ENCODE data around the gene PCNX4. TPM values are rescaled to one million over a fixed set of nuclear protein-coding genes. Genes with fewer than 3 reads are reported as not detected.
"Not testable (repeated sequence)": the region's sequence is repeated elsewhere in the genome, so short reads cannot be mapped to it uniquely, and the experiment has no call there.

Gene PCNX4
- total RNA-seq, 4 donors from 2014 or later = 63.5 to 139 (median 85.4) TPM

DNA sequence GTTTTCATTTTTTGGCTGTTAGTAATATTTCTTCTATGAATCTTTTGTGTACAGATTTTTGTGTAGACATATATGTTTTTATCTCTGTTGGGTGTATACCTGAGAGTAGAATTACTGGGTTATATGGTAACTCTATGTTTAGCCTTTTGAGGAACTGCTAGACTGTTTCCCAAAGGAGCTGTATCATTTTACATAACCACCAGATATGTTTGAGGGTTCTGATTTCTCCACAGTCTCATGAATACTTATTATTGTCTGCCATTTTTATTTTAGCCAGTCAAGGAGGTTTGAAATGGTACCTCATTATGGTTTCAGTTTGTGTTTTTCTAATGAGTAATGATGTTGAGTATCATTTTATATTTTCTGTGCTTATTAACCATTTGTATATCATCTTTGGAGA lies 1.9 kb downstream of the PCNX4 start:
- H3K36me3 ChIP-seq = no peaks in the 10 kb centered on the region
- H3K4me3 ChIP-seq (replicated peaks in 1 of 3) = peak overlapping the region in 1 of 3 donors; percentile 55
- no peaks in the 10 kb centered on the region for H3K9me3 ChIP-seq
- H3K27ac ChIP-seq = no peak overlapping the region
- no peaks in the 10 kb centered on the region for H3K27me3 ChIP-seq
- intact Hi-C loops (cut with DNase I) = loop anchor here (5.0 to 10.0 kb wide), 2 partner anchors 69 to 151 kb away; partner anchors contain the start of gene PPM1A
- peaks cover 18 to 27% of the 10 kb centered on the region in 2 donors for H3K4me1 ChIP-seq
- TF ChIP-seq POLR2A (IDR thresholded peaks at IDR 0.05) = no peak
- TF ChIP-seq, protein P1, sequence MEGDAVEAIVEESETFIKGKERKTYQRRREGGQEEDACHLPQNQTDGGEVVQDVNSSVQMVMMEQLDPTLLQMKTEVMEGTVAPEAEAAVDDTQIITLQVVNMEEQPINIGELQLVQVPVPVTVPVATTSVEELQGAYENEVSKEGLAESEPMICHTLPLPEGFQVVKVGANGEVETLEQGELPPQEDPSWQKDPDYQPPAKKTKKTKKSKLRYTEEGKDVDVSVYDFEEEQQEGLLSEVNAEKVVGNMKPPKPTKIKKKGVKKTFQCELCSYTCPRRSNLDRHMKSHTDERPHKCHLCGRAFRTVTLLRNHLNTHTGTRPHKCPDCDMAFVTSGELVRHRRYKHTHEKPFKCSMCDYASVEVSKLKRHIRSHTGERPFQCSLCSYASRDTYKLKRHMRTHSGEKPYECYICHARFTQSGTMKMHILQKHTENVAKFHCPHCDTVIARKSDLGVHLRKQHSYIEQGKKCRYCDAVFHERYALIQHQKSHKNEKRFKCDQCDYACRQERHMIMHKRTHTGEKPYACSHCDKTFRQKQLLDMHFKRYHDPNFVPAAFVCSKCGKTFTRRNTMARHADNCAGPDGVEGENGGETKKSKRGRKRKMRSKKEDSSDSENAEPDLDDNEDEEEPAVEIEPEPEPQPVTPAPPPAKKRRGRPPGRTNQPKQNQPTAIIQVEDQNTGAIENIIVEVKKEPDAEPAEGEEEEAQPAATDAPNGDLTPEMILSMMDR (IDR thresholded peaks at IDR 0.05) = no peak
- DNase-seq = no peak

DNA sequence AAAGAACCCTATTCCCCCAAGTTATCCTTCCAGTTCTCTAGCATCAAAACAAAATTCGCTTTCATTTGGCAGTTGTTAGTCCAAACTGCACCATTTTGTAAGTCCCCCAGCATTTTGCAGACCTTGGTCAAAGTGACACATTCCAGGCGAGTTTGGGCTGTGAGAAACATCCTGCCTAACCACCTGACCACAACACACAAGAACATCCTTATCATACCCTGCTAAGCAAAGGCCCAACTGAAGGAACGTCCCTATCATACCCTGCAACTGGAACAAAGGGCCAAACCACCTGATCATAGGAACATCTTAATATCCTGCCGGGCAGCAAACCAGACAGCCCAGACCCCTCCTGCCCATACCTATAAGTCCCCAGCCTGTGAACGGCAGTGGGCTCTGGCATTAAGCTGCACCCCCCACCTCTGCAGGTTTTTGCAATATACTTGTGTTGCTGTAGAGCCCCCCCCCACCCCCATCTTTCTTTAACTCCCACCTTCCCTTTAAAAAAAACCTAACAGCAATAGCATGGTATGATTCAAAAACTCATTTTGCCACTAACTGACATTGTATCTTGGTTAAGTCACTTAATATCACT lies 2.7 kb downstream of the PCNX4 start:
- H3K27me3 ChIP-seq = no peaks in the 10 kb centered on the region
- no peaks in the 10 kb centered on the region for H3K9me3 ChIP-seq
- TF ChIP-seq, protein P1 (IDR thresholded peaks at IDR 0.05) = no peak
- intact Hi-C loops (cut with DNase I) = loop anchor here (5.0 to 10.0 kb wide), 2 partner anchors 68 to 150 kb away; partner anchors contain the start of gene PPM1A
- H3K27ac ChIP-seq = no peak overlapping the region
- WGBS, 2 donors = 67 to 73% methylated on average over 5 of the region's 5 CpGs
- DNase-seq = no peak
- no peaks in the 10 kb centered on the region for H3K36me3 ChIP-seq
- H3K4me1 ChIP-seq = peaks cover 18 to 27% of the 10 kb centered on the region in 2 donors
- H3K4me3 ChIP-seq (replicated peaks in 1 of 3) = no peak overlapping the region

DNA sequence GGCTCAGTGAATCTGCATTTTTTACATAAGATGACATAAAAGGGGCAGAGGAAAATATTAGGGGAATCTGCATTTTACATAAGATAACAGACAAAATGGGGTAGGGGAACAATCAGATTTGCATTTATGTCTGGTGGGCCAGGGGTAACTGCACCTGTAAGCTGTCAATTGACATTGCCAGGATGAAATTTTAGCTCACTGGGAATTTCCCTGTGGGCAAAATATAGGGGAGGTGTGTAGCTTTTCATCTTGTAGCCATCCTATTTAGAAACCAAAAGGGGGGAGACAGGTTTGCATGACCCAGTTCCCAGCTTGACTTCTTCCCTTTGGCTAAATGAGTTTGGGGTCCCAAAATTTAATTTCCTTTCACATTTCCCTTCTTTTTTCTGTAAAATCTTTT lies 3.5 kb downstream of the PCNX4 start:
- intact Hi-C loops (cut with DNase I) = loop anchor here (10.0 kb wide), 1 partner anchor 150 kb away; the partner anchor contains the start of gene PPM1A
- TF ChIP-seq, protein P1 (IDR thresholded peaks at IDR 0.05) = no peak
- no peak for TF ChIP-seq POLR2A (IDR thresholded peaks at IDR 0.05)
- Histone ChIP-seq H3K4me1 (peaks cover 18 to 27% of the 10 kb centered on the region in 2 donors), H3K36me3 (no peaks in the 10 kb centered on the region), H3K4me3 (replicated peaks in 1 of 3) (no peak overlapping the region), H3K27me3 (no peaks in the 10 kb centered on the region), H3K9me3 (no peaks in the 10 kb centered on the region), H3K27ac (no peak overlapping the region)
- no peak for DNase-seq

DNA sequence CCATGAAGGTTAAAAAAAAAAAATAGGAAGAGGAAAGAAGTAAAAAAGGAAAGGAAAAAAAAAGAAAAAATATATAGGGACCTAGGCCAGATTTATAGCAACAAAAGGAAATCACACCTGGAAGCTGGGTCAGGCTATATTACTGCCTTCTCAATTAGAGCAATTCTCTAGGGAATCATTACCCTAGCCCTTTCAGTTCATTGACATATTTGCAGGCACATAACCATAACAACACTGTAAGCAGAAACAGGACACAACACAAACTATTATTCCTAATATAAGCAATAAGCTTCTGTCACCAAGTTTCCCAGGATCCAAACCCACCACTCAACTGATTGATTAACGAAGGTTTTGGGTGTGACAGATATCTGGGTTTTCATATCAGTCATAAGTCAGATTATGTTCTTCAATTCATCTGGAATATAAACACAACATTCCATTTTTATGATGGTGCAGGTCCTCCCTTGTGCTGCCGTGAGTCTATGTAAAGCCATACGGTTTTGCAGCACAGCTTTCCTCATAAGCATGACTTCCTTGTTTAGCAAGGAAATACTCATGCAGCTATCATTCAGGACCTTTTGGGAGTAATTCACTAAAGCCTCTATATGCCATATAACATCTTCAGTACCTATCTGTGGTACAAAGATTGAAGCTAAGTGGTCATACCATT lies 4.2 kb downstream of the PCNX4 start:
- H3K4me3 ChIP-seq (replicated peaks in 1 of 3) = no peak overlapping the region
- no peak overlapping the region for H3K27ac ChIP-seq
- no peaks in the 10 kb centered on the region for H3K9me3 ChIP-seq
- no peak for TF ChIP-seq POLR2A (IDR thresholded peaks at IDR 0.05)
- TF ChIP-seq, protein P1 (IDR thresholded peaks at IDR 0.05) = no peak
- H3K4me1 ChIP-seq = peaks cover 18 to 27% of the 10 kb centered on the region in 2 donors
- WGBS, 2 donors = 55 to 58% methylated on average over 3 of the region's 3 CpGs
- intact Hi-C loops (cut with DNase I) = loop anchor here (10.0 kb wide), 1 partner anchor 149 kb away; the partner anchor contains the start of gene PPM1A
- H3K36me3 ChIP-seq = no peaks in the 10 kb centered on the region
- H3K27me3 ChIP-seq = no peaks in the 10 kb centered on the region
- no peak for DNase-seq

DNA sequence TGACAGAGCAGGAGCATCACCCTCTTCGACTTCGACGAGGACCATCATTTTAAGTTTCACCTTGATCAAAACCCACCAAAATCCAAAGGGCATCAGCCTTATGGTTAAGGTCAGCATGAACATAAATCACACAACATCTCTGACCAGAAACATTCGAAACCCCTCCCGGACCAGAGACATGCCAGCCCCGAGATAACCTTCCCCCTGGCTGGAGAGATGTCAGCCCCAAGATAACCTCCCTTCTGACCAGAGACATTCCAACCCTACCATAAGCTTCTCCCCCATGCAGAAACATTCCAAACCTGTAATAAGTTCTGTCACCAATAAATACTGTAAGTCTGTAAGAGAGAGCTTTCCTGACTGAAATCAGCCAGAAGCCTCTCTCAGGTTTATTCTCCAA lies 6.3 kb downstream of the PCNX4 start:
- TF ChIP-seq, protein P1 (IDR thresholded peaks at IDR 0.05) = no peak
- TF ChIP-seq POLR2A (IDR thresholded peaks at IDR 0.05) = no peak
- Histone ChIP-seq H3K27me3 (no peaks in the 10 kb centered on the region), H3K4me3 (replicated peaks in 1 of 3) (no peak overlapping the region), H3K4me1 (peaks cover 16 to 32% of the 10 kb centered on the region in 2 donors), H3K27ac (no peak overlapping the region), H3K36me3 (no peaks in the 10 kb centered on the region), H3K9me3 (no peaks in the 10 kb centered on the region)
- 97 to 98% methylated on average over 6 of the region's 6 CpGs for WGBS, 2 donors
- DNase-seq = no peak
- intact Hi-C loops (cut with DNase I) = loop anchor here (10.0 kb wide), 1 partner anchor 147 kb away; the partner anchor contains the start of gene PPM1A

DNA sequence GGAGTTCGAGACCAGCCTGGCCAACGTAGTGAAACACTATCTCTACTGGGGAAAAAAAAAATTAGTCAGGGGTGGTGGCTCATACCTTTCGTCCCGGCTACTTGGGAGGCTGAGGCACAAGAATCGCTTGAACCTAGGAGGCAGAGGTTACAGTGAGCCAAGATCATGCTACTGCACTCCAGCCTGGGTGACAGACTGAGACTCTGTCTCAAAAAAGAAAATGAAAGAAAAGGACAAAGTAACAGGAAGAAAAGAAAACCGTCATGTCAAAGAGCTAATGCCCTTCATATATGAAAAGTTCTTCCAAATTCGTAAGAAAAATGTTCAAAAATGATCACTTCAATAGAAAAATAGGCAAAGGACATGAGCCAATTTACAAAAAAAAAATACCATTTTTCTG lies 8.1 kb downstream of the PCNX4 start:
- not testable (repeated sequence) for H3K4me3 ChIP-seq (replicated peaks in 1 of 3); H3K27me3 ChIP-seq; H3K27ac ChIP-seq; H3K9me3 ChIP-seq; DNase-seq; H3K36me3 ChIP-seq
- WGBS, 2 donors = 96 to 98% methylated on average over 7 of the region's 7 CpGs
- intact Hi-C loops (cut with DNase I) = loop anchor here (10.0 kb wide), 1 partner anchor 145 kb away; the partner anchor contains the start of gene PPM1A
- peaks cover 0 to 15% of the 10 kb centered on the region in 2 donors for H3K4me1 ChIP-seq

All from thyroid gland (tissue), 4 donors.